HepG2 (cell line): ENCODE measurements around the gene SLC28A1. TPM values are rescaled to one million over a fixed set of nuclear protein-coding genes. Genes with fewer than 3 reads are reported as not detected.

Experiments used
- CC2D1A ChIP-seq: sonication (generic); formaldehyde crosslinking; IDR thresholded peaks from 2 replicates; pipeline ENCODE4 v1.8.1; 2023; ENCODE audit warnings: mild to moderate bottlenecking, missing genetic modification reagents
- CENPT ChIP-seq: sonication (generic); formaldehyde crosslinking; IDR thresholded peaks from 2 replicates; pipeline ENCODE4 v1.8.0; 2022; ENCODE audit warnings: low read depth, mild to moderate bottlenecking, moderate library complexity, missing genetic modification reagents
- GATAD1 ChIP-seq: IDR thresholded peaks from 2 replicates; pipeline ENCODE4 v1.6.1; 2016; ENCODE audit warnings: missing genetic modification reagents, missing compliant biosample characterization
- HNRNPLL ChIP-seq: fragments of 200-400 bp; formaldehyde crosslinking; IDR thresholded peaks from 2 replicates; pipeline ENCODE4 v1.6.1; 2017; ENCODE audit warnings: mild to moderate bottlenecking, low read depth, low read length; ENCODE audit not compliant: poor library complexity, severe bottlenecking
- KMT2A ChIP-seq: sonication (generic); formaldehyde crosslinking; IDR thresholded peaks from 2 replicates; pipeline ENCODE4 v1.4.0; 2020; ENCODE audit warnings: missing genetic modification reagents
- NPAS2 ChIP-seq: sonication (generic); formaldehyde crosslinking; IDR thresholded peaks from 2 replicates; pipeline ENCODE4 v1.8.0; 2022; ENCODE audit warnings: mild to moderate bottlenecking, missing genetic modification reagents, borderline replicate concordance
- SOX5 ChIP-seq: IDR thresholded peaks from 2 replicates; pipeline ENCODE4 v1.6.1; 2016; ENCODE audit warnings: borderline replicate concordance
- TERF1 ChIP-seq: sonication (generic); formaldehyde crosslinking; IDR thresholded peaks from 2 replicates; pipeline ENCODE4 v1.8.0; 2022; ENCODE audit warnings: mild to moderate bottlenecking, missing genetic modification reagents, moderate library complexity
- TSC22D2 ChIP-seq: sonication (generic); formaldehyde crosslinking; IDR thresholded peaks from 2 replicates; pipeline ENCODE4 v1.5.1; 2020; ENCODE audit warnings: missing genetic modification reagents, mild to moderate bottlenecking, borderline replicate concordance
- ZBTB7A ChIP-seq: sonication (generic); formaldehyde crosslinking; IDR thresholded peaks from 2 replicates; pipeline ENCODE4 v1.8.0; 2022; ENCODE audit warnings: mild to moderate bottlenecking, missing genetic modification reagents
- ZKSCAN1 ChIP-seq: fragments of 150-350 bp; IDR thresholded peaks from 2 replicates; pipeline ENCODE4 v1.6.1; 2014; ENCODE audit warnings: low read length
- ZNF160 ChIP-seq: sonication (generic); formaldehyde crosslinking; IDR thresholded peaks from 2 replicates; pipeline ENCODE4 v1.8.0; 2022; ENCODE audit warnings: mild to moderate bottlenecking, inconsistent platforms, missing genetic modification reagents
- ZNF275 ChIP-seq: sonication (generic); formaldehyde crosslinking; IDR thresholded peaks from 2 replicates; pipeline ENCODE4 v1.8.0; 2022; ENCODE audit warnings: missing genetic modification reagents, mild to moderate bottlenecking, inconsistent platforms, borderline replicate concordance
- ZNF781 ChIP-seq: sonication (generic); formaldehyde crosslinking; IDR thresholded peaks from 2 replicates; pipeline ENCODE4 v1.5.1; 2020; ENCODE audit warnings: borderline replicate concordance, mild to moderate bottlenecking, missing genetic modification reagents; ENCODE audit errors: not compliant biosample characterization
- polyA plus RNA-seq, 8 experiments: library from polyadenylated mRNA; depleted of rRNA in 3 of 8; stranded (reverse) in 7 of 8; unstranded in 1 of 8; fragments of >200 nt; fragmentation: Illumina TruSeq in 4 of 8; extraction: Trizol in 4 of 8; gene quantifications; 2 replicates each; pipeline versions ENCODE4 v1.2.1 to v1.2.3, GENCODE V29; 2011 to 2016; ENCODE audit warnings: low read depth in 4 of 8, missing spikeins in 1 of 8, mixed read lengths in 1 of 8; ENCODE audit not compliant: insufficient read depth in 1 of 8
- total RNA-seq, 5 experiments: library from RNA; depleted of rRNA; stranded (reverse); fragments of >200 nt; fragmentation: Illumina TruSeq; extraction: Trizol; gene quantifications; 2 replicates each; pipeline ENCODE4 v1.2.3, GENCODE V29; 2016; ENCODE audit warnings: low read depth in 1 of 5
- TF ChIP-seq, protein P1 (sequence below): sonication (generic); formaldehyde crosslinking; IDR thresholded peaks from 2 replicates; pipeline ENCODE4 v1.9.0; 2021; ENCODE audit warnings: missing genetic modification reagents, mild to moderate bottlenecking, borderline replicate concordance
- TF ChIP-seq, protein P2 (sequence below): sonication (generic); formaldehyde crosslinking; IDR thresholded peaks from 2 replicates; pipeline ENCODE4 v1.4.0; 2020; ENCODE audit warnings: missing genetic modification reagents, borderline replicate concordance
- TF ChIP-seq, protein P3 (sequence below): sonication (generic); formaldehyde crosslinking; IDR thresholded peaks from 2 replicates; pipeline ENCODE4 v1.5.0; 2020; ENCODE audit warnings: mild to moderate bottlenecking, missing genetic modification reagents

Gene SLC28A1
- total and polyA plus RNA-seq, 2 of the 13 experiments (the other 11 are each of a cell fraction or from before 2014, with no cell fraction given), result 0.31 to 5.8 TPM

GRCh38 chr15:84980196-84981053, 96.0 kb downstream of the SLC28A1 start (continued):
- no peak for TF ChIP-seq ZNF275 (CRISPR knock-in tag)
- TF ChIP-seq, protein P1, sequence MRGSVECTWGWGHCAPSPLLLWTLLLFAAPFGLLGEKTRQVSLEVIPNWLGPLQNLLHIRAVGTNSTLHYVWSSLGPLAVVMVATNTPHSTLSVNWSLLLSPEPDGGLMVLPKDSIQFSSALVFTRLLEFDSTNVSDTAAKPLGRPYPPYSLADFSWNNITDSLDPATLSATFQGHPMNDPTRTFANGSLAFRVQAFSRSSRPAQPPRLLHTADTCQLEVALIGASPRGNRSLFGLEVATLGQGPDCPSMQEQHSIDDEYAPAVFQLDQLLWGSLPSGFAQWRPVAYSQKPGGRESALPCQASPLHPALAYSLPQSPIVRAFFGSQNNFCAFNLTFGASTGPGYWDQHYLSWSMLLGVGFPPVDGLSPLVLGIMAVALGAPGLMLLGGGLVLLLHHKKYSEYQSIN (CRISPR knock-in tag), result no peak
- TF ChIP-seq GATAD1 (CRISPR knock-in tag), result peak; percentile 66; the same call in 1 of the 2 replicates
- no peak for TF ChIP-seq CENPT (CRISPR knock-in tag)
- TF ChIP-seq SOX5, result no peak
- peak; percentile 27; the same call in 1 of the 2 replicates for TF ChIP-seq ZNF160 (CRISPR knock-in tag)
- TF ChIP-seq NPAS2 (CRISPR knock-in tag), result no peak
- TF ChIP-seq, protein P2, sequence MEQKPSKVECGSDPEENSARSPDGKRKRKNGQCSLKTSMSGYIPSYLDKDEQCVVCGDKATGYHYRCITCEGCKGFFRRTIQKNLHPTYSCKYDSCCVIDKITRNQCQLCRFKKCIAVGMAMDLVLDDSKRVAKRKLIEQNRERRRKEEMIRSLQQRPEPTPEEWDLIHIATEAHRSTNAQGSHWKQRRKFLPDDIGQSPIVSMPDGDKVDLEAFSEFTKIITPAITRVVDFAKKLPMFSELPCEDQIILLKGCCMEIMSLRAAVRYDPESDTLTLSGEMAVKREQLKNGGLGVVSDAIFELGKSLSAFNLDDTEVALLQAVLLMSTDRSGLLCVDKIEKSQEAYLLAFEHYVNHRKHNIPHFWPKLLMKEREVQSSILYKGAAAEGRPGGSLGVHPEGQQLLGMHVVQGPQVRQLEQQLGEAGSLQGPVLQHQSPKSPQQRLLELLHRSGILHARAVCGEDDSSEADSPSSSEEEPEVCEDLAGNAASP (CRISPR knock-in tag), result peak; percentile 80; the same call in 1 of the 2 replicates
- TF ChIP-seq ZNF781 (CRISPR knock-in tag), result no peak
- no peak for TF ChIP-seq CC2D1A (CRISPR knock-in tag)
- TF ChIP-seq HNRNPLL, result peak; percentile 60
- no peak for TF ChIP-seq TERF1 (CRISPR knock-in tag)
- TF ChIP-seq, protein P3, sequence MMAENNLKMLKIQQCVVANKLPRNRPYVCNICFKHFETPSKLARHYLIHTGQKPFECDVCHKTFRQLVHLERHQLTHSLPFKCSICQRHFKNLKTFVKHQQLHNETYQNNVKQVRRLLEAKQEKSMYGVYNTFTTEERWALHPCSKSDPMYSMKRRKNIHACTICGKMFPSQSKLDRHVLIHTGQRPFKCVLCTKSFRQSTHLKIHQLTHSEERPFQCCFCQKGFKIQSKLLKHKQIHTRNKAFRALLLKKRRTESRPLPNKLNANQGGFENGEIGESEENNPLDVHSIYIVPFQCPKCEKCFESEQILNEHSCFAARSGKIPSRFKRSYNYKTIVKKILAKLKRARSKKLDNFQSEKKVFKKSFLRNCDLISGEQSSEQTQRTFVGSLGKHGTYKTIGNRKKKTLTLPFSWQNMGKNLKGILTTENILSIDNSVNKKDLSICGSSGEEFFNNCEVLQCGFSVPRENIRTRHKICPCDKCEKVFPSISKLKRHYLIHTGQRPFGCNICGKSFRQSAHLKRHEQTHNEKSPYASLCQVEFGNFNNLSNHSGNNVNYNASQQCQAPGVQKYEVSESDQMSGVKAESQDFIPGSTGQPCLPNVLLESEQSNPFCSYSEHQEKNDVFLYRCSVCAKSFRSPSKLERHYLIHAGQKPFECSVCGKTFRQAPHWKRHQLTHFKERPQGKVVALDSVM (CRISPR knock-in tag), result no peak
- TF ChIP-seq ZKSCAN1, result no peak
- peak; percentile 91 for TF ChIP-seq KMT2A (CRISPR knock-in tag)
- TF ChIP-seq TSC22D2 (CRISPR knock-in tag), result peak; percentile 67; the same call in 1 of the 2 replicates
- 0 out of 2 replicates have a peak, but pooled peaks have one; percentile 40 for TF ChIP-seq ZBTB7A
